Activated effector memory CD4-positive, alpha-beta T cell treated with Interleukin-2 at 50 U/mL for 16 hours (primary cell): Measurements from ENCODE around the gene TRPC1.
"Not testable (repeated sequence)": the region's sequence is repeated elsewhere in the genome, so short reads cannot be mapped to it uniquely, and the experiment has no call there.

Experiments used
- DNase-seq: peaks from one replicate; pipeline ENCODE4 v3.0.0-alpha.2; 2020

The TRPC1 gene

DNA sequence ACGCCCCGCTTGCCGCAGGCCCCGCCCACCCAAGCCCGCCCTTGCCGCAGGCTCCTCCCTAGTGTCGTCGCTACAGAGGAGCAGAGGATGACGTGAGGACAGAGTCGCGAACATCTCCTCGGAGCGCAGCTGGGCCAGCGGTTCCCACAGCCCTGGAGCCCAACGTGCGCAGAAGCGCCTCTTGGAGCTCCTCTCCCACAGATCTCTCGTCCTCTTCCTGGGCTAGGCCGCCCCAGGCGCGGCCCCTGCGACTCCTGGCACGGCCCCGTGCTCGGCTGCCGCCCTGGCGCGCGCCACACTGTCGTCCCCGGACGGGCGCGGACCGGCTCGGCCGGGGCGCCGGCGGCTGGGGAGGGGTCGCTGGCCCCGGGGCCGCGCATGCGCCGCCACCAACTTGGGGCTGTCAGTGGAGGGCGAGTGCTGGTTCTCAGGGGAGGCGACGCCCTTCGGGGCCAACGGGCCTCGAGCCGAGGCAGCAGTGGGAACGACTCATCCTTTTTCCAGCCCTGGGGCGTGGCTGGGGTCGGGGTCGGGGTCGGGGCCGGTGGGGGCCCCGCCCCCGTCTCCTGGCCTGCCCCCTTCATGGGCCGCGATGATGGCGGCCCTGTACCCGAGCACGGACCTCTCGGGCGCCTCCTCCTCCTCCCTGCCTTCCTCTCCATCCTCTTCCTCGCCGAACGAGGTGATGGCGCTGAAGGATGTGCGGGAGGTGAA, at the start of gene TRPC1:
TSS of gene TRPC1 (plus strand) at position 67 of the 714 bp plus-strand sequence. CDS start at position 593, 526 bp downstream.
- peak; percentile 76 for DNase-seq

DNA sequence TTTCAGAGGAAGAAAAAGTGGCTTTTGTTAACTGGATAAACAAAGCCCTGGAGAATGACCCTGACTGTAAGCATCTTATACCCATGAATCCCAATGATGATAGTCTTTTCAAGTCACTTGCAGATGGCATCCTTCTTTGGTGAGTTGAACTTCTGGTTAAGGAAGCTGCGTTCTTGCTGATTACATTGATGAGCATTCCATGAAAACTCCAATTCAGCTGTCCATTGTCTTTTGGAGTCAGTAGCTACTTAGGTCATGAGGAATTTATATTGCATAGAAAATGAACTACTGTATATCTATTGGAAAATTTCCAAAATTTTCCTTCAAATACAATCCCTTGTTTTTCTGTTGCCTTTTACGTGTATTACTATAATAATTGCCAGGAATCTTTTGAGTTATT, 47.7 kb upstream of the TRPC1 start:
- no peak for DNase-seq

DNA sequence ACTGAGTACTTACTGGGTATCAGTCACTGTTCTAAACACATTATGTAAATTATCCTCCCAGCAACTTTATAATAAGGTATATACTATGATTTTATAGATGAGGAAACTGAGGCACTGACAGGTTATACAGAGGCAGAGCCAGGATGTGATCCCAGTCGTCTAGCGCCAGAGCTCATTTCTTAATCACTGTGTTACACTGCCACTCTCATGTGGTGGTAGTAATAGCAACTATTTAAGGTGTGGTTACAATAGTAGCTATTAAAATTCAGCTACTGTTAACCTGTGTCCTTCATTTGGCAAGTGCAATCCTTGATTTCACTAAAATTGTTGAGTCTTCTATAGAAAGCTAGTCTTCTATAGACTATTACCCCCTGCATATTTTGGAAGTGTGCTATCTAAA, 43.1 kb upstream of the TRPC1 start:
- no peak for DNase-seq

DNA sequence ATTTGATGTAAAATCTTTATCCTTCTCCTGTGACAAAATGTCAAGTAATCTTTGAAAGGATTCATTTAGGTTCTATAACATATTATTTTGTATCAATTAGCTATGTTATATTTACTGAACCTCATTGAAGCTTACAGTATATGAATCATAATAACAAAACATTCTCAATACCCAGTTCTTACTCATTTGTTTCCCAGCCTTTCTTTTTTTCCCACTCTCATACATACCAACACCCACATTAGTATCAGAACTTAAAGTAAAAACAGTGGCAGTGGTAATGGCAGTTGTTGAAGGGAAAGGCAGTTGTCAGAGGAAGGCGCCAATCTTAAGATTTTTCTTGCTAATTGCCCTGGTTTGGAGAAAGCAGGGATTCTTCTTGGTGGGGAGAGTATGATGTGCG, 33.2 kb upstream of the TRPC1 start:
- no peak for DNase-seq

DNA sequence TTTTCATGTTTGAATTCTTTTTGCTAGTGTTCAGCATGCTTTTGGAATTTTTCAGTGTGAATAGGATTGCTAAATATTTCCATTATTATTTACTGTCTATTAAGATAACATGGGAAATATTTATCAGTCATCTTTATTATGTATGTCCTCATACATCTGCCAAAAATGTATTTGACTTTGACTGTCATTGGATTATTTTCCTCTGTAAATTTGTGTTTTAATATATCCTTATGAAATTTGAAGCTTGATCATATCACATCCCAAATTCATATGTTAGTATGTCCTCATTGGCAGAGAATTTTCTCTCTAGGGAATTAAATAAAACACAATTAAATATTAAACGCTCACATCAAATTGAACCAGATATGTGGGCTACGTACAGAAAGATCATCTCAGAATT, 32.3 kb upstream of the TRPC1 start:
- no peak for DNase-seq

DNA sequence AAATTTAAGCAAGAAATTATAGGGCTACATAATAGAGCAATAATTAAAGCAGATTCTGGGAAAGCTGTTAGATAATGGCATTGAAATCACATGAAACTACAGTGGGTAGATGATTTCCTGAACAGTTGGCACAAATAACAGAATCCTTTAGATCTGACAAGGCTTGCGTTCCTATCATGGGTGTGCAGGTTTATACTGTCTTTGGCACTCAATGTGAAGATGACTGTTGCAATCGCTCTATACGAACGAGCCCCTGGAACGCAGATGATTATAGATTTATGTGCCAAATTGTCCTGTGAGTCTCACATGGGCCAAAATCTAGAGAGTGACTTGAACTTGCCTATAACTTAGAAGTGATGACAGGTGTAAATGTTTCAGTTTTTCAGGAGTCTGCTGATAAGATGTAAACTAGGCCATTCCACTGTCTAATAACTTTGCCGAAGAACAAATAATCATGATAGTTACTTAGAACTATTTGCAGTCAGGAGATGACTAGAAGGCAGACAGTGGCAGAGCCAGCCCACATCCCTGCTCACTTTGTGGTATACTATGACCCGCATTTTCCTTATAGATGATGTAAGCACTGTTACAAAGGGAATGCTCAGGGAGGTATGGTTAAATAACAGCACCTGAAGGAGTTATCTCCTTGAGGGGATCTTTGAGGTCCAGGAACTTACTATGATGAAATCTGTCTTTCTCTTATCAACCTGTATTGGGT, 30.5 kb upstream of the TRPC1 start:
- DNase-seq, result no peak

DNA sequence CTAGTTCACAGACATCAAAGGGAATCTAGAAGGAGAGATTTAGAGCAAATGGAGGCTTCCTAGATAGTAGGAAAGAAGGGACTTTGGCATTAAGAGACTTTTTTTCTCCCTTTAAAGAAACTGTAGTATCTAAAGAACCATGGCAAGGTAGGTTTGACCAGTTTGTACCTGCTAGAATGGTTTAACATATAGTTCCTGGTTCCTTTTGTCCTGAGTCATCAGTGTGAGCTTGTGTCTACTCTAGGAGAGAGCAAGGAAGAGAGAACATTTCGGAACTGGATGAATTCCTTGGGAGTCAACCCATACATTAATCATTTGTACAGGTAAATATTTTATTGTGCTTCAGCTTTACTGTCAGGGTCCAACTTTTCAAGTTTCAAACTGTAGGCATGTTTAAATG, 29.6 kb upstream of the TRPC1 start:
- no peak for DNase-seq

DNA sequence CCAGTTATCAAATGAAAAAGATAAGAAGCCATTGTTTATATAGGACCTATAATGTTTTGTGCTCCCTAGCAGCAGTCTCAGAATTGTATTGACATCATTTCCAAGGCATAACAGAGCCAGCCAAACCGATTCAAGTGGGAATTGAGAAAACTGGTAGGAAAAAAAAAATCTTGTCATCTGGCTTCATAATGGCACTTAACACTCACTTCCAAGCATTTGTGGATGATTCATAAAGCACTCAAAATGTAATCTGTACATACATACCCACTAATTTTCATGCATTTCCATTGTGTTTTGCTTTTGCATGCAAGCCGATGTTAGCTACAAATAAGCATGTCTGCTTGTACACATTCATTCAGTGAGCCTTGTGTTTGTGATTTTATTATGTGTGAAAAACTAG, 18.6 kb upstream of the TRPC1 start:
- DNase-seq, result no peak

DNA sequence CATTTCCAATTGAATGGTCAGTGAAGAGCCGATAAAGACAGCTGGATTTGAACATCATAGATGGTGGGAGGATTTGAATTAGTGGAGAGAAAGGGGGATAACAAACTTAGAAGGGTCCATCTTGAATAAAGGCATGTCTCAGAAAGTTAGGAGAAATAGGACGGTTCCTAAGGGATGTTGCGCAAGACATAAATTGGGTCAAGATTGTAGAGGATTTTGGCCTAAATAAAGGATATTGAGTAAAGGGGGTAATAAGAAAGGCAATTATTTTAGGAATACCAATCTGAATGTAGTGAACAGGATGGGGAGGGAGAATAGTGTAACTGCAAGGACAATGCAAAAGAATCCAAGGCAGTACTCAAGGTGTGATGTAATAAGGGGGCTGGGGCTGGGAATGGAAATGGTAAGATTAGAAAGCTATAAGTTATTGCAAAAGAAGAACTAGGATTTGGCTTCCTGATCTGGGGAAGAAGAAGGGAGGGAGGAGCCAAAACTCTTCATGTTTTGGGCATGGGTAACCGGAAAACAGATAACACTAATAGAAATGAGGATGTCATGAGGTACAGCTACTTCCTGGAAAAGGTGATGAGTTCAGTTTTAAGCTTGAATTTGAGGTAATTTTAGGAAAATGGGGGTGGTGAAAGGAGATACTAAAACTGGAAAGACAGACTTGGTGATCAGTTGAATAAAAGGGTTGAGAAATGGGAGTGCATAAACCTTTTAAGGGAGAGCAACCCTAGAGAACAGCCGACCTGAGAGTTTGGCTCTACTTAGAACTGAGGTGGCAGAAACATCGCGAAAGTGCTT, 17.3 kb upstream of the TRPC1 start:
- DNase-seq, result no peak

DNA sequence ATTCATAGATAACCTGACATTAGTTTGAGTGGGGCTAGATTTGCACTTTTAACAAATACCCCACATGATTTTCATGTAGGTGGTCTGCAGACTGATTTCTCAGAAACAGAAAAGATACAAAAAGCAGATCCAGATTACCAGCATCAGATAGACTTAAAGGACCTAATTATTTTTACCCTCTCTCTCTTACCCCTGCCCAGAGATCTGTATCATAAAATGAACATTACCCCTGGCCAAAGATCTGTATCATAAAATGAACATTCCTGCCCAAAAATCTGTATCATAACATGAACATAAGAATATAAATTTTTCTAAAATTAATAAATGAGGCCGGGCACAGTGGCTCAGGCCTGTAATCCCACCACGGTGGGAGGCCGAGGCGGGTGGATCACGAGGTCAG, 14.6 kb upstream of the TRPC1 start:
- no peak for DNase-seq

DNA sequence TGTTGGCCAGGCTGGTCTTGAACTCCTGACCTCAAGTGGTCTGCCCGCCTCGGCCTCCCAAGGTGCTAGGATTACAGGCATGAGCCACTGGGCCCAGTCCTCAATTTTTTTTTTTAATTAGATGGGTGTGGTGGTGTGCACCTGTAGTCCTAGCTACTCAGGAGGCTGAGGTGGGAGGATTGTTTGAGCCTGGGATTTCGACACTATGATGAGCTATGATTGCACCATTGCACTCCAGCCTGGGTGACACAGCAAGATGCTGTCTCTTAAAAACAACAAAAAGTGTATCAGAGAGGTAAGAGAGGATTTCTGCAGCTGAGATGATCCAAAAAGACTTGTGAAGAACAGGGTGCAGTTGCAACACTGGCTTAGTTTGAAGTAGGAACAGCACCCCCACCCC, 9.0 kb upstream of the TRPC1 start:
- DNase-seq, result not testable (repeated sequence)

DNA sequence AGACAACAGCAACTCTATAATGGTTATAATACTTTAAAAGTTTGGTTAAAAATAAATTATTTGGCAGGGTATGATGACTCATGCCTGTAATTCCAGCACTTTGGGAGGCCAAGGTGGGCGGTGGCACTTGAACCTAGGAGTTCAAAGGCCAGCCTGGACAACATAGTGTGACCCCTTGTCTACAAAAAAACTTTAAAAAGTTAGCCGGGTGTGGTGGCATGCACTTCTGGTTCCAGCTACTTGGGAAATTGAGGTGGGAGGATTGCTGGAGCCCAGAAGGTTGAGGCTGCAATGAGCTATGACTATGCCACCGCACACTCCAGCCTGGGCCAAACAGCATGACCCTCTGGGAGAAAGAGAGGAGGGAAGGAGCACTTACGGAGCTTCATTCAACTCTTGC, 7.7 kb upstream of the TRPC1 start:
- no peak for DNase-seq

DNA sequence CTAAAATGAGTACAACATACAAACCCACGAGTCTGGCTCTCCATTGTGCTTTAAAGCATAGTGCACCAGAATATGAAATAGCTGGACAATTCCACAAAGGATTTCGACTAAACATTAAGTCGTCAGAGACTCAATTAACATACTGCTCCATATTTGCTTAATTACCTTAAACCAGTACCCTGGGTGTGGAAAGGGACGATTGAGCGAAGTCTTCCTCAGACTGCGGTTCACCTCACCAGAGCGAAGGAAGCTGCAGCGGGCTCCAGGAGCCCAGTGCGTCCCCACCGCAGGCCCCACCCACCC, 218 bp upstream of the TRPC1 start:
- no peak for DNase-seq

DNA sequence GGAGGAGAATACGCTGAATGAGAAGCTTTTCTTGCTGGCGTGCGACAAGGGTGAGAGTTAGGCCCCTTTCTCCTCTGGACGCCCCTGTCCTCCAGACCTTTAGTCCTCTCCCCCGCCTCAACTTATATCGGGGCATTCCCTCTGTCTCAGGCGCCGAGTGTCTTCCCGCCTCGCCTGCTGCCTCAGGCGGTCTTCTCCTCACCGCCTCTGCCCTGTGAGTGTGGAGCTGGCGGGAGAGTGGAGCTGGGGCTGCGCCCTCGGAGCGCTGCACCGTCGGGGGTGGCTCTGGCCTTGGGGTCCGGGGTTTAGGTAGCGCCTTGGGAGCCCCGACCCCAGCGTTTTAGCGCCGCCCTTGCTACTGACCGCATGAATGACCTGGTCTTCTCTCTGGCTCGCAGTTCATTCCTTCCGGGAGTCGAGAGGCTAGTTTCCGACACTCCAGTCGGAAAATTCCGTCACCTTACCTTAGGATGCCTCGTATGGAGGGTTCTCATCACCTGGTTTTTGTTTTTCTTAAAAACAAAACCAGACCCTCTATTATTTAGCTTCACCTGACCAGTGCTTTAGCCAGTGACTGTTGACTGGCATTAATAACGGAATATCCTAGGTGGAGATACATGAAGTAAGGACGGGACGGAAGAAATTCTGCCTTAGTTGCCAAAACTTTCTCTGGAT, 985 bp downstream of the TRPC1 start:
- DNase-seq, result no peak

DNA sequence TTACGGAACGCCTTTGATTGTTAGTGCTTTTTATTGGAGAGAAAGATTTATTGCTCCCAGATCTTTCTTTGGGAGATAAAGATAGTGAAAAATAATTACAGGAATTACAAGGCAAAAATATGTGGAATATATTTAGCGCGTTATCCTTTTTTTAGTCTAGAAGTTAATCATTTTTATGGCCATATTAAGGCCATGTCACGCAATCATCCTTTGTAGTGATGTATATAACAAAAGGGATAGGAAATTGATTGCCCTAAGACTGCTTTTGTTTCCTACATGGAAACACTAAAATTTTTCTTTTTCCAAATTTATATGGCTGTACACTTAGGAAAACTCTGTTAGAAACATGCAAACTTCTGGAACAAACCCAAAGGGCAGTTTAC, 1.5 kb downstream of the TRPC1 start:
- DNase-seq, result no peak

DNA sequence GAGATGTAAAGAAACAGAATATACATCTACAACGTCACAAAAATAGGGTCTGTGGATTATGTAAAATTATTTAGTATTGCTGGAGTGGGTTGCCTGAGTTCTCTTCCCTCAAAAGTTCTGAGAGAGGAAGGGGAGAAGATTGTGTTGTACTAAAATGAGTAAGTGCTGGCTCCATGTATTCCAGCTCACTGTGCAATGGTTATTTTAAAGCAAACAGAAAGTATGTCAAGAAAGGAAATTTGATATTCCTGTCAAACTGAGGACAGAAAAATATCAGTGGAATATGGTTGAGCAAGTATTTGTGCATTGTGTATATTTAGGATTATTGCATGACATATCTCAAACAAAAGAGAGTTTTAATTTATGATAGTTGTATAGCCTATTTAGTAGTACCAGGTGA, 2.2 kb downstream of the TRPC1 start:
- DNase-seq, result no peak

DNA sequence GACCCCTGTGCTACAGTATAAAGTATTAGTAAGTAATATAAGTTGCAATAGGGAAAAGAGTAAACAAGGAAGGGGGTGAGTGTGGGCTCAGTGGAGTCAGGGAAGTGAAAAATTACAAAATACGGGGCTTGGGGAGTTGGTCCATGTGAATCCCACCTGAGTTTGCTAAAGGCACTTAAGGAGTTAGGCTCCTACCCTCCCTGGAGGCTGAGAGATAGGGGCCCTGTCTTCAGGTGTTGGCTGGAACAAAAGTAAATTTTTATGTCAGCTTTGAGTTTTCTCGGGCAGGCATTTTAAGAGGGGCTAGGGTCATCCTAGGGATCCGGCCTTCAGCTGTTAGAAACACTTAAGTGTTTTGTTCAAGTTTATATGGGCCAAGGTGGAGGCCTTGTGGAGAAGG, 8.2 kb downstream of the TRPC1 start:
- no peak for DNase-seq

DNA sequence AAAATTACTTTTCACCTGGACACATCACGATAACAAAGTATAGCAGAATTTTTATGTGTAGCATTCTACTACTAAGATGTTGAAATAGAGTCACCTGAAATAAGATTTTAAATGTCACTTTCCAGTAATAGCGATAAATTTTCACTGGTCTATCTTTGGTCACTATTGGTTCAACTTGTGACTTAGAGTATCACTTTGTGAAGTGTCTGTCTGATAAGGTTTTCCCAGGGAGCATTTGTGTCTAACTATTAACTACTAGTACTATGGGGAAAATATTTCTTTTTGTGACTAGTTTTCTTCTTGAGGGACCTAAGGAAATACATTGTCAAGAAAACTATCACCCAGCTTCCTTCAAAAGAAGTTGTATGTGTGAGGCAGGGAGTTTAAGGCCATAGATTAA, 11.0 kb downstream of the TRPC1 start:
- no peak for DNase-seq

DNA sequence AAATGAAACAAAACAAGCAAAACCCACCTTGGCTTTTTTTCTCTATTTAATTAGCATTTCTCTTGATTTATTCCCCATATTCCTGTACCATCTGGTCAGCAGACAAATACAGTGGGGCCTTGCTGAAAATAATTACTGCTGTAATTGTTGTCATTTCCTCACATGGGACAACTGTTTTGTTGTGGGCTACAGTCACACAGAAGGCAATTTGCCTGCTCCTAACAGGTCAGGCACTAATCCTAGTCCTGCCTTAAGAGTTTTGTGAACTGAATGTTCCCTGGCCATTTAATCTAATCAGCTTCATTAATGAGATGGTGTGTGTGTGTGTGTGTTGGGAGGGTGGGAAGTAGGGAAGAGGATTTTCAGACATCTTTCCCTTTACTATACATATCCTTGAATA, 11.6 kb downstream of the TRPC1 start:
- DNase-seq, result no peak

DNA sequence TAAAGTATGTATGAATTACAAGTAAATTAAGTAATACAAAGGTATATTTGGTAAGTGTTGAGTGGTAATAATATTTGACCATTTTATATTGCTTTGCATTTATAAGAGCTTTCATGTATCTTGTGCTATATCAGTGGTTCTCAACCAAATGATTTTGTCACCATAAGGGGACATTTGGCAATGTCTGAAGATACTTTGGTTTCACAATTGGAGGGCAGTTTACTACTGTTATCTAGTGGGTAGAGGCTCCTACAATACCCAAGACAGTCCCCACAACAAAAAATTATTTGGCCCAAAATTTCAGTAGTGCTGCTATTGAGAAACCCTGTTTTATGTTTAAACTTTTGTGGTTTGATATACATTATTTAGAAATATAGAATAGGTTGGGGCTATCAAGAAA, 14.6 kb downstream of the TRPC1 start:
- DNase-seq, result no peak

DNA sequence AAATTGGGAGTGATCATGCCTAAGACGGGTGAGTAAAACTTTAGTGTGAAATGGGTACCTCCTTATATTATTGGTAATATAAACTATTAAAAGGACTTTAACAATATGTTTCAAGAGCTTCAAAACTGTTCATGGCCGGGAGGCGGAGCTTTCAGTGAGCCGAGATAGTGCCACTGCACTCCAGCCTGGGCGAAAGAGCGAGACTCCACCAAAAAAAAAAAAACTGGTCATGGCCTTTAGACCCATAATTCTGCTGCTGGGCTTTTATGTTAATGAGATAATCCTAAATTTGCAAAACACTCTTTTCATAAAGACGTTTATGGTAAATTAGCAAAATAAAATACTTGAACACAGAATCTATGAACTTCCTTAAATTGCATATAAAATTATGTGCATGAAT, 22.8 kb downstream of the TRPC1 start:
- DNase-seq, result no peak

DNA sequence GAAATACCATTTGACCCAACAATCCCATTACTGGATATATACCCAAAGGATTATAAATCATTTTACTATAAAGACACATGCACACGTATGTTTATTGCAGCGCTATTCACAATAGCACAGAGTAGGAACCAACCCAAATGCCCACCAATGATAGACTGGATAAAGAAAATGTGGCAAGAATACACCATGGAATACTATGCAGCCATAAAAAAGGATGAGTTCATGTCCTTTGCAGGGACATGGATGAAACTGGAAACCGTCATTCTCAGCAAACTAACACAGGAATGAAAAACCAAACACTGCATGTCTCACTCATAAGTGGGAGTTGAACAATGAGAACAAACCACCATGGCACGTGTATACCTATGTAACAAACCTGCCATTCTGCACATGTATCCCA, 26.7 kb downstream of the TRPC1 start:
- not testable (repeated sequence) for DNase-seq

DNA sequence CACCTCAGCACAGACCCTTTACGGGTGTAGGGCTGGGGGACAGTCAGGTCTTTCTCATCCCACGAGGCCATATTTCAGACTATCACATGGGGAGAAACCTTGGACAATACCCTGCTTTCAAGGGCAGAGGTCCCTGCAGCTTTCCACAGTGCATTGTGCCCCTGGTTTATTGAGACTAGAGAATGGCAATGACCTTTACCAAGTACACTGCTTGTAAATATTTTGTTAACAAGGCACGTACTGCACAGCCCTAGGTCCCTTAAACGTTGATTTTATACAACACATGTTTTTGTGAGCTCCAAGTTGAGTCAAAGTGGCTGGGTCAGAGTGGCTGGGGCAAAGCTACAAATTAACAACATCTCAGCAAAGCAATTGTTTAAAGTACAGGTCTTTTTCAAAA, 28.8 kb downstream of the TRPC1 start:
- not testable (repeated sequence) for DNase-seq

DNA sequence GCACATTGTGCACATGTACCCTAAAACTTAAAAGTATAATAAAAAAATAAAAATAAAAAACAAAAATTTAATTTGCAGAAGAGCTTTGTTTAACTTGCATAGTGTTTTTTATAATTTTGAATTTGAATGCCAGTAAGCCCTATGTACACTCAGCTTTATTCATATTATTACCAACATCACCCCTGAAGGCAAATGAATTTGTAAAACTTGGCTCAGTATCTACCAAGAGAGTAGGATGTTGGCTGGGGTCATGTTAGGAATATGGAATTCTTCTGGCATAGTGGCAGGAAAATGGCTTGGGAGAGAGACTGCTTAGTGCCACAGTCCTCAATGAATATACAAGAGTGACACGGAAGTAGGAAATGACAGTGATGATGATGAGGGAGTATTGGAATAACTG, 30.7 kb downstream of the TRPC1 start:
- DNase-seq, result no peak
